SW 1271 (cell line): ENCODE measurements around the gene MRTFA.
"Not testable (repeated sequence)": the region's sequence is repeated elsewhere in the genome, so short reads cannot be mapped to it uniquely, and the experiment has no call there.

Experiments
- DNase-seq, 2 experiments: peaks; one replicate each; lab custom pipeline; 2025; lab: John Stamatoyannopoulos, UW

MRTFA gene

GRCh38 chr22:40636380-40637182 is at the start of gene MRTFA:
MRTFA (minus strand) TSS chr22:40636719.
- DNase-seq: peak; percentile 90 to 98

GRCh38 chr22:40685406-40685805 is 48.9 kb upstream of the MRTFA start:
- no peak for DNase-seq

- no peak for DNase-seq
Measured at GRCh38 chr22:40684728-40685127, 48.2 kb upstream of the MRTFA start.

GRCh38 chr22:40681451-40681850 is 44.9 kb upstream of the MRTFA start:
- DNase-seq: no peak

GRCh38 chr22:40680819-40681183 is 44.3 kb upstream of the MRTFA start:
- no peak for DNase-seq

- no peak for DNase-seq
Measured at GRCh38 chr22:40679964-40680818, 43.7 kb upstream of the MRTFA start.

GRCh38 chr22:40679249-40679963 is 42.9 kb upstream of the MRTFA start, which contains the start of gene MCHR1:
MCHR1 (plus strand) TSS chr22:40679484; CDS start chr22:40679653, 169 bp downstream.
- no peak for DNase-seq

- DNase-seq: no peak
Measured at GRCh38 chr22:40678493-40679248, 42.2 kb upstream of the MRTFA start.

- no peak for DNase-seq
Measured at GRCh38 chr22:40676644-40677043, 40.1 kb upstream of the MRTFA start.

GRCh38 chr22:40676166-40676565 is 39.6 kb upstream of the MRTFA start:
- DNase-seq: not testable (repeated sequence)

GRCh38 chr22:40674274-40674673 is 37.8 kb upstream of the MRTFA start:
- no peak for DNase-seq

GRCh38 chr22:40673017-40673416 is 36.5 kb upstream of the MRTFA start:
- no peak for DNase-seq

- DNase-seq: no peak
Measured at GRCh38 chr22:40671796-40672360, 35.4 kb upstream of the MRTFA start.

GRCh38 chr22:40671369-40671768 is 34.9 kb upstream of the MRTFA start:
- no peak for DNase-seq

- no peak for DNase-seq
Measured at GRCh38 chr22:40670058-40670457, 33.5 kb upstream of the MRTFA start.

- peak in 1 of 2 experiments; percentile 46 for DNase-seq
Measured at GRCh38 chr22:40668611-40669411, 32.3 kb upstream of the MRTFA start.

GRCh38 chr22:40666151-40666848 is 29.8 kb upstream of the MRTFA start:
- no peak for DNase-seq

- no peak for DNase-seq
Measured at GRCh38 chr22:40665312-40665711, 28.8 kb upstream of the MRTFA start.

GRCh38 chr22:40661671-40662070 is 25.2 kb upstream of the MRTFA start:
- no peak for DNase-seq

GRCh38 chr22:40660730-40661129 is 24.2 kb upstream of the MRTFA start:
- no peak for DNase-seq
